Measurements from ENCODE around the gene COL9A1.

GRCh38 chr6:70252604-70253003 lies 50.3 kb downstream of the COL9A1 start:
- TF ChIP-seq CTCF (IDR thresholded peaks at IDR 0.05; ENCODE audit: low read depth, low read length) (no peak), POLR2A (IDR thresholded peaks at IDR 0.05; ENCODE audit: extremely low read depth, insufficient read length) (no peak), MAX (IDR thresholded peaks at IDR 0.05; ENCODE audit: low read depth, low read length) (no peak)

All from NB4 (cell line).